Gastrocnemius medialis (tissue), 4 donors: ENCODE results near the gene PRRT2.
"Not testable (repeated sequence)": the region's sequence is repeated elsewhere in the genome, so short reads cannot be mapped to it uniquely, and the experiment has no call there.

Experiments used
- CTCF ChIP-seq, 5 experiments: fragments of 450-650 bp in 3 of 5; fragments of 200-600 bp in 2 of 5; sonication (generic) in 2 of 5; IDR thresholded peaks in 4 of 5; conservative IDR thresholded peaks in 1 of 5; 1 replicate in 4 of 5; 2 replicates in 1 of 5; pipeline ENCODE4 v1.5.1; 2016 to 2019; ENCODE audit warnings: antibody characterized with exemption in 5 of 5, mild to moderate bottlenecking in 3 of 5, moderate library complexity in 3 of 5
- POLR2A ChIP-seq, 2 donors: fragments of 450-650 bp; IDR thresholded peaks; one replicate each; pipeline ENCODE4 v1.6.1; 2017; ENCODE audit warnings: antibody characterized with exemption in 2 of 2, mild to moderate bottlenecking in 2 of 2, moderate library complexity in 2 of 2

DNA sequence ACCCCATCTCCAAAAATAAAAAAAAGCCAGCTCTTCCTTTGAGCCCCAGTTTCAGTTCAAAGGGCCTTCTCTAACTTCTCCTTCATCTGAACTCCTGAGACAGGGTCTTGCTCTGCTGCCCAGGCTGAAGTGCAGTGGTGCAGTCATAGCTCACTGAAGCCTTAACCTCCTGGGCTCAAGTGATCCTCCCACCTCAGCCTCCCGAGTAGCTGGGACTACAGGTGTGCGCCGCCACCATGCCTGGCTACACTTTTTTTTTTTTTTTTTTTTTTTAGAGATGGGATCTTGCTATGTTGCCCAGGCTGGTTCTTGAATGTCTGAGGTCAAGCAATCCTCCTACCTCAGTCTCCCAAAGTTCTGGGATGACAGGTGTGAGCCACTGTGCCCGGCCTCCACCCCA is 21.2 kb downstream of the PRRT2 start:
- not testable (repeated sequence) for TF ChIP-seq CTCF (IDR thresholded peaks at IDR 0.05 in 4 of 5, conservative IDR thresholded peaks at IDR 0.05 in 1 of 5); POLR2A (IDR thresholded peaks at IDR 0.05)
